Endothelial cell of umbilical vein (primary cell): ENCODE results near the gene CKB.

Experiments
- FOS ChIP-seq: IDR thresholded peaks from 2 replicates; pipeline ENCODE4 v1.6.1; 2011; ENCODE audit warnings: mild to moderate bottlenecking, low read length, moderate library complexity, borderline replicate concordance; ENCODE audit not compliant: insufficient read depth
- JUN ChIP-seq: IDR thresholded peaks from 2 replicates; pipeline ENCODE4 v1.6.1; 2011; ENCODE audit warnings: borderline replicate concordance, low read depth; ENCODE audit not compliant: insufficient read length, insufficient read depth
- TF ChIP-seq, protein P1 (sequence below), 2 donors: IDR thresholded peaks; 1 replicate in 1 of 2; 2 replicates in 1 of 2; pipeline ENCODE4 v1.5.1; 2011; ENCODE audit warnings: low read length in 2 of 2, mild to moderate bottlenecking in 2 of 2, moderate library complexity in 2 of 2, control low read depth in 1 of 2, inconsistent platforms in 1 of 2, low read depth in 1 of 2; ENCODE audit not compliant: insufficient read depth in 1 of 2; ENCODE audit errors: extremely low read depth in 1 of 2

DNA sequence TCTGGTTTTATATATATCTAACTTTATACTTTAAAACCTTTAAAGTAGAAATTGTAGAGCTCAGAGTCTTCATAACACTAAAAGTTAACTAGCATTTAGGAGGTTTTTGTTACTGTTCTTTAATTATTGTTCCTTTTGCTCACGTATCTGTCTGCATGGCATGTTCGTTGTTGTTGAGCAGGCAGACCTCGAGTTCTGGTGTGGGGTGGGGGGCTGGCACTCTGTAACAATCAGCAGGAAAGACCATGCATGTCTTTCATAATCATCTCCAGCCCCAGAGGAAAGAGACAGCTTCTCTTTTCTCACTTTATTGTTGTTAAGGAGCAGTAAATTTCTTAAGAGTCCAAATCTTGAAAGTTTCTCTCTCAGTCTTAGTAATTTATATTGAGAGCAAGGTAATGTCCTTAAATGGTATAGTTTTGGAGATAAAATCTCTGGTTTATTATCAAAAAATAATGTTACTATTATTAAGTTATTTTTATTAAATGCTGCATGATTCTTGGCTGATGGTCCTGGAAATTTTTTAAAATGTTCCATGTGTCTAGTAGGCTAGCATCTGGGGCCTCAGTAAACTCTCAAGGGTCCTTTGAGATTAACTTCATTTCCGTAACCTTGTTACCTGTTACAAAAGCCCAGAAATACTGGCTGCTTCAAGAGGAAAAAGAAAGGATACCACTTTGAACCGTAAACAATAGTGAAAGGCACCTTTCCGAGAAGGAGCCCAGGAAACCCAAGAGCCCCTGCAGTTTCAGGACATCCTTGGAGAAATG, 30.3 kb downstream of the CKB start:
- TF ChIP-seq, protein P1, sequence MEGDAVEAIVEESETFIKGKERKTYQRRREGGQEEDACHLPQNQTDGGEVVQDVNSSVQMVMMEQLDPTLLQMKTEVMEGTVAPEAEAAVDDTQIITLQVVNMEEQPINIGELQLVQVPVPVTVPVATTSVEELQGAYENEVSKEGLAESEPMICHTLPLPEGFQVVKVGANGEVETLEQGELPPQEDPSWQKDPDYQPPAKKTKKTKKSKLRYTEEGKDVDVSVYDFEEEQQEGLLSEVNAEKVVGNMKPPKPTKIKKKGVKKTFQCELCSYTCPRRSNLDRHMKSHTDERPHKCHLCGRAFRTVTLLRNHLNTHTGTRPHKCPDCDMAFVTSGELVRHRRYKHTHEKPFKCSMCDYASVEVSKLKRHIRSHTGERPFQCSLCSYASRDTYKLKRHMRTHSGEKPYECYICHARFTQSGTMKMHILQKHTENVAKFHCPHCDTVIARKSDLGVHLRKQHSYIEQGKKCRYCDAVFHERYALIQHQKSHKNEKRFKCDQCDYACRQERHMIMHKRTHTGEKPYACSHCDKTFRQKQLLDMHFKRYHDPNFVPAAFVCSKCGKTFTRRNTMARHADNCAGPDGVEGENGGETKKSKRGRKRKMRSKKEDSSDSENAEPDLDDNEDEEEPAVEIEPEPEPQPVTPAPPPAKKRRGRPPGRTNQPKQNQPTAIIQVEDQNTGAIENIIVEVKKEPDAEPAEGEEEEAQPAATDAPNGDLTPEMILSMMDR (IDR thresholded peaks at IDR 0.05; ENCODE audit: extremely low read depth in 1 of 2, insufficient read depth in 1 of 2, low read depth in 1 of 2, low read length in 2 of 2) = no peak
- TF ChIP-seq FOS (no peak), JUN (no peak)
